H9 (cell line): ENCODE results near the gene KLF11. TPM values are rescaled to one million over a fixed set of nuclear protein-coding genes. Genes with fewer than 3 reads are reported as not detected.

Experiments
- DNase-seq: peaks from one replicate; pipeline ENCODE4 v3.0.0-alpha.2; 2017
- H2AFZ ChIP-seq: one replicate; pipeline ENCODE4 v1.6.1; 2013; ENCODE audit warnings: mild to moderate bottlenecking, low read length, control low read depth, moderate library complexity
- H2AK5ac ChIP-seq: 2 replicates; pipeline ENCODE4 v1.6.1; 2013; ENCODE audit warnings: low read length, control low read depth, mixed read lengths; ENCODE audit not compliant: insufficient read length
- H2BK120ac ChIP-seq: one replicate; pipeline ENCODE4 v1.6.1; 2013; ENCODE audit warnings: low read depth, mild to moderate bottlenecking, low read length, control low read depth, inconsistent platforms; ENCODE audit not compliant: poor library complexity, severe bottlenecking
- H2BK12ac ChIP-seq: 2 replicates; pipeline ENCODE4 v1.6.1; 2013; ENCODE audit warnings: low read length, control low read depth, mixed read lengths, low read depth; ENCODE audit not compliant: insufficient read length
- H2BK15ac ChIP-seq: 2 replicates; pipeline ENCODE4 v1.6.1; 2013; ENCODE audit warnings: low read depth, low read length, control low read depth
- H2BK20ac ChIP-seq: one replicate; pipeline ENCODE4 v1.6.1; 2013; ENCODE audit warnings: low read depth, mild to moderate bottlenecking, low read length, control low read depth, inconsistent platforms; ENCODE audit not compliant: poor library complexity, severe bottlenecking
- H2BK5ac ChIP-seq: 2 replicates; pipeline ENCODE4 v1.6.1; 2013; ENCODE audit warnings: low read length, control low read depth, mixed read lengths; ENCODE audit not compliant: insufficient read length
- H3K14ac ChIP-seq: 2 replicates; pipeline ENCODE4 v1.6.1; 2013; ENCODE audit warnings: low read length, control low read depth; ENCODE audit not compliant: insufficient read depth
- H3K18ac ChIP-seq: 2 replicates; pipeline ENCODE4 v1.6.1; 2013; ENCODE audit warnings: low read depth, mild to moderate bottlenecking, mixed read lengths, low read length, control low read depth; ENCODE audit not compliant: insufficient read length
- H3K23ac ChIP-seq: 2 replicates; pipeline ENCODE4 v1.6.1; 2013; ENCODE audit warnings: low read length, control low read depth, mixed read lengths, low read depth; ENCODE audit not compliant: insufficient read length
- H3K23me2 ChIP-seq: 2 replicates; pipeline ENCODE4 v1.6.1; 2013; ENCODE audit warnings: low read depth, mild to moderate bottlenecking, mixed read lengths, low read length, control low read depth; ENCODE audit not compliant: insufficient read length, poor library complexity, severe bottlenecking
- H3K27ac ChIP-seq: 2 replicates; pipeline ENCODE4 v1.5.1; 2013; ENCODE audit warnings: low read length, control low read depth, mixed read lengths, low read depth; ENCODE audit not compliant: insufficient read length
- H3K27me3 ChIP-seq: 2 replicates; pipeline ENCODE4 v1.6.1; 2013; ENCODE audit warnings: low read length, control low read depth, inconsistent platforms; ENCODE audit not compliant: insufficient read depth
- H3K4ac ChIP-seq: 2 replicates; pipeline ENCODE4 v1.6.1; 2013; ENCODE audit warnings: low read depth, mild to moderate bottlenecking, control low read depth, inconsistent platforms, low read length, moderate library complexity
- H3K4me1 ChIP-seq: 2 replicates; pipeline ENCODE4 v1.6.1; 2013; ENCODE audit warnings: low read length, control low read depth, inconsistent platforms; ENCODE audit not compliant: insufficient read depth
- H3K4me2 ChIP-seq: 2 replicates; pipeline ENCODE4 v1.6.1; 2013; ENCODE audit warnings: low read length, control low read depth, mixed read lengths; ENCODE audit not compliant: insufficient read length, insufficient read depth
- H3K56ac ChIP-seq: 2 replicates; pipeline ENCODE4 v1.6.1; 2013; ENCODE audit warnings: low read depth, mild to moderate bottlenecking, mixed read lengths, low read length, control low read depth; ENCODE audit not compliant: insufficient read length
- H3K79me1 ChIP-seq: 2 replicates; pipeline ENCODE4 v1.6.1; 2013; ENCODE audit warnings: low read depth, mild to moderate bottlenecking, moderate library complexity, low read length, control low read depth, inconsistent platforms; ENCODE audit not compliant: insufficient read depth, poor library complexity, severe bottlenecking
- H3K79me2 ChIP-seq: 2 replicates; pipeline ENCODE4 v1.6.1; 2013; ENCODE audit warnings: low read length, control low read depth, inconsistent platforms; ENCODE audit not compliant: insufficient read depth
- H3K9ac ChIP-seq: 2 replicates; pipeline ENCODE4 v1.6.1; 2013; ENCODE audit warnings: low read length, control low read depth, mixed read lengths; ENCODE audit not compliant: insufficient read length; ENCODE audit errors: extremely low read depth
- H3K9me3 ChIP-seq: one replicate; pipeline ENCODE4 v1.6.1; 2013; ENCODE audit warnings: low read depth, low read length, inconsistent platforms; ENCODE audit not compliant: control insufficient read depth
- H3T11ph ChIP-seq: one replicate; pipeline ENCODE4 v1.6.1; 2013; ENCODE audit warnings: mild to moderate bottlenecking, low read length, control low read depth, inconsistent platforms
- H4K20me1 ChIP-seq: one replicate; pipeline ENCODE4 v1.6.1; 2013; ENCODE audit not compliant: control insufficient read depth, insufficient read length, insufficient read depth
- H4K5ac ChIP-seq: 2 replicates; pipeline ENCODE4 v1.6.1; 2013; ENCODE audit warnings: low read depth, mild to moderate bottlenecking, mixed read lengths, low read length, control low read depth; ENCODE audit not compliant: insufficient read length
- H4K8ac ChIP-seq: replicated peaks from 2 replicates; pipeline ENCODE4 v1.6.1; 2013; ENCODE audit warnings: low read length, control low read depth, mixed read lengths, low read depth; ENCODE audit not compliant: insufficient read length
- H4K91ac ChIP-seq: 2 replicates; pipeline ENCODE4 v1.6.1; 2013; ENCODE audit warnings: low read depth, mild to moderate bottlenecking, moderate library complexity, mixed read lengths, low read length, control low read depth; ENCODE audit not compliant: insufficient read length
- H3K27ac Mint-ChIP-seq, 3 experiments: 2 replicates in 2 of 3; 3 replicates in 1 of 3; pipeline ENCODE4 v1.8.0; 2020 to 2021; ENCODE audit warnings: mixed read lengths in 3 of 3, mild to moderate bottlenecking in 1 of 3, moderate library complexity in 1 of 3
- H3K27me3 Mint-ChIP-seq: 2 replicates; pipeline ENCODE4 v1.8.0; 2021; ENCODE audit warnings: low read depth, mild to moderate bottlenecking, moderate library complexity, mixed read lengths
- H3K36me3 Mint-ChIP-seq, 3 experiments: 2 replicates in 2 of 3; 3 replicates in 1 of 3; pipeline ENCODE4 v1.8.0; 2020 to 2021; ENCODE audit warnings: low read depth in 3 of 3, mixed read lengths in 3 of 3; ENCODE audit not compliant: insufficient read depth in 1 of 3
- H3K4me1 Mint-ChIP-seq, 2 experiments: 2 replicates each; pipeline ENCODE4 v1.8.0; 2020; ENCODE audit warnings: mixed read lengths in 2 of 2
- H3K4me3 Mint-ChIP-seq, 2 experiments: 2 replicates in 1 of 2; 3 replicates in 1 of 2; pipeline ENCODE4 v1.8.0; 2020 to 2021; ENCODE audit warnings: mild to moderate bottlenecking in 2 of 2, mixed read lengths in 2 of 2, moderate library complexity in 1 of 2
- H3K9me3 Mint-ChIP-seq, 2 experiments: 2 replicates in 1 of 2; 3 replicates in 1 of 2; pipeline ENCODE4 v1.8.0; 2020; ENCODE audit warnings: mild to moderate bottlenecking in 2 of 2, mixed read lengths in 2 of 2, moderate library complexity in 1 of 2
- CTCF ChIP-seq: fragments of 200-600 bp; sonication (generic); conservative IDR thresholded peaks from 3 replicates; pipeline ENCODE4 v1.8.0; 2021; ENCODE audit warnings: antibody characterized with exemption, mild to moderate bottlenecking
- WGBS: extraction: QIAGEN DNeasy Blood & Tissue Kit; methylation state at CpG from one replicate; pipeline ENCODE4 v1.1.7; 2013; ENCODE audit warnings: missing lambda C conversion rate, low lambda C conversion rate, mixed read lengths; ENCODE audit not compliant: insufficient read length; ENCODE audit errors: extremely low coverage; 5-methylcytosine and 5-hydroxymethylcytosine counted together
- total RNA-seq: library from RNA; stranded (reverse); gene quantifications from 2 replicates; pipeline ENCODE4 v1.2.1, GENCODE V29; 2021

The KLF11 gene
- total RNA-seq, 1 experiment from 2014 or later = 15.5 TPM

- H3K4ac ChIP-seq = no peak overlapping the region
- no peak overlapping the region for H2BK20ac ChIP-seq
- Mint-ChIP-seq H3K27ac (no peak overlapping the region; a peak in 1 of 7 replicates), H3K4me1 (peaks cover 22 to 23% of the 10 kb centered on the region in 2 experiments), H3K36me3 (peaks cover 7 to 29% (median 28%) of the 10 kb centered on the region in 3 experiments; a peak in 6 of 7 replicates), H3K4me3 (no peak overlapping the region), H3K9me3 (no peaks in the 10 kb centered on the region; a peak in 1 of 5 replicates), H3K27me3 (peaks cover 3% of the 10 kb centered on the region)
- DNase-seq = no peak
- no peaks in the 10 kb centered on the region for H4K20me1 ChIP-seq
- no peak overlapping the region for H3K14ac ChIP-seq
- no CpG with 5 or more reads among the region's 7 CpGs for whole genome bisulfite sequencing
- no peak overlapping the region for H3T11ph ChIP-seq
- no peak overlapping the region for H2AK5ac ChIP-seq
- H2BK120ac ChIP-seq = no peak overlapping the region
- H3K79me2 ChIP-seq = no peaks in the 10 kb centered on the region
- H2AFZ ChIP-seq = no peak overlapping the region
- no peak for TF ChIP-seq CTCF
- H3K79me1 ChIP-seq = no peaks in the 10 kb centered on the region
- no peak overlapping the region for H4K8ac ChIP-seq
- H2BK5ac ChIP-seq = no peak overlapping the region
- no peak overlapping the region for H3K56ac ChIP-seq
- no peak overlapping the region for H3K4me2 ChIP-seq
- no peaks in the 10 kb centered on the region for H3K9me3 ChIP-seq
- H3K23me2 ChIP-seq = peaks cover 3% of the 10 kb centered on the region
- no peak overlapping the region for H3K9ac ChIP-seq
- no peak overlapping the region for H3K23ac ChIP-seq
- H3K4me1 ChIP-seq = no peaks in the 10 kb centered on the region; the same call in 1 of the 2 replicates
- no peaks in the 10 kb centered on the region for H3K27me3 ChIP-seq
- H4K5ac ChIP-seq = no peak overlapping the region
- H3K27ac ChIP-seq = no peak overlapping the region
- H4K91ac ChIP-seq = no peak overlapping the region
- H2BK15ac ChIP-seq = no peak overlapping the region
- H3K18ac ChIP-seq = no peak overlapping the region
- H2BK12ac ChIP-seq = no peak overlapping the region
These were observed 11.6 kb downstream of the KLF11 start for GRCh38 chr2:10054976-10055375.
